ENCODE results near the gene BBLN.

GRCh38 chr9:128152133-128153059 is 7.7 kb upstream of the BBLN start:
- TF ChIP-seq POLR2A (IDR thresholded peaks at IDR 0.05) (no peak), POLR2AphosphoS5 (IDR thresholded peaks at IDR 0.05) (no peak)
- TF ChIP-seq, protein P1, sequence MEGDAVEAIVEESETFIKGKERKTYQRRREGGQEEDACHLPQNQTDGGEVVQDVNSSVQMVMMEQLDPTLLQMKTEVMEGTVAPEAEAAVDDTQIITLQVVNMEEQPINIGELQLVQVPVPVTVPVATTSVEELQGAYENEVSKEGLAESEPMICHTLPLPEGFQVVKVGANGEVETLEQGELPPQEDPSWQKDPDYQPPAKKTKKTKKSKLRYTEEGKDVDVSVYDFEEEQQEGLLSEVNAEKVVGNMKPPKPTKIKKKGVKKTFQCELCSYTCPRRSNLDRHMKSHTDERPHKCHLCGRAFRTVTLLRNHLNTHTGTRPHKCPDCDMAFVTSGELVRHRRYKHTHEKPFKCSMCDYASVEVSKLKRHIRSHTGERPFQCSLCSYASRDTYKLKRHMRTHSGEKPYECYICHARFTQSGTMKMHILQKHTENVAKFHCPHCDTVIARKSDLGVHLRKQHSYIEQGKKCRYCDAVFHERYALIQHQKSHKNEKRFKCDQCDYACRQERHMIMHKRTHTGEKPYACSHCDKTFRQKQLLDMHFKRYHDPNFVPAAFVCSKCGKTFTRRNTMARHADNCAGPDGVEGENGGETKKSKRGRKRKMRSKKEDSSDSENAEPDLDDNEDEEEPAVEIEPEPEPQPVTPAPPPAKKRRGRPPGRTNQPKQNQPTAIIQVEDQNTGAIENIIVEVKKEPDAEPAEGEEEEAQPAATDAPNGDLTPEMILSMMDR (IDR thresholded peaks at IDR 0.05), result no peak
